HepG2 (cell line): ENCODE results near the gene VGLL4. TPM values are rescaled to one million over a fixed set of nuclear protein-coding genes. Genes with fewer than 3 reads are reported as not detected.
A peak's percentile ranks its signal among the peaks of the same experiment; 100 is the strongest.

Source experiments
- ARNT ChIP-seq: fragments of 450-650 bp; IDR thresholded peaks from 2 replicates; pipeline ENCODE4 v1.6.1; 2017
- BRCA1 ChIP-seq: sonication (generic); formaldehyde crosslinking; IDR thresholded peaks from 2 replicates; pipeline ENCODE4 v1.4.0; 2020; ENCODE audit warnings: missing genetic modification reagents
- CC2D1A ChIP-seq: sonication (generic); formaldehyde crosslinking; IDR thresholded peaks from 2 replicates; pipeline ENCODE4 v1.8.1; 2023; ENCODE audit warnings: mild to moderate bottlenecking, missing genetic modification reagents
- CHCHD3 ChIP-seq: sonication (generic); formaldehyde crosslinking; IDR thresholded peaks from 2 replicates; pipeline ENCODE4 v1.8.0; 2022; ENCODE audit warnings: mild to moderate bottlenecking, missing genetic modification reagents, moderate library complexity
- KLF13 ChIP-seq: sonication (generic); formaldehyde crosslinking; IDR thresholded peaks from 2 replicates; pipeline ENCODE4 v1.4.0; 2020; ENCODE audit warnings: mild to moderate bottlenecking, missing genetic modification reagents
- KMT2A ChIP-seq: sonication (generic); formaldehyde crosslinking; IDR thresholded peaks from 2 replicates; pipeline ENCODE4 v1.4.0; 2020; ENCODE audit warnings: missing genetic modification reagents
- MED13 ChIP-seq: sonication (generic); formaldehyde crosslinking; IDR thresholded peaks from 2 replicates; pipeline ENCODE4 v1.5.0; 2020; ENCODE audit warnings: missing genetic modification reagents
- NR1H2 ChIP-seq: sonication (generic); formaldehyde crosslinking; IDR thresholded peaks from 2 replicates; pipeline ENCODE4 v1.8.1; 2022; ENCODE audit warnings: low read depth, missing genetic modification reagents, borderline replicate concordance
- ZBTB20 ChIP-seq: sonication (generic); formaldehyde crosslinking; IDR thresholded peaks from 2 replicates; pipeline ENCODE4 v1.8.1; 2023; ENCODE audit warnings: missing genetic modification reagents, low read depth, mild to moderate bottlenecking, borderline replicate concordance
- ZFP36L1 ChIP-seq: sonication (generic); formaldehyde crosslinking; IDR thresholded peaks from 2 replicates; pipeline ENCODE4 v1.8.0; 2022; ENCODE audit warnings: mild to moderate bottlenecking, missing genetic modification reagents, moderate library complexity
- ZKSCAN8 ChIP-seq: IDR thresholded peaks from 2 replicates; pipeline ENCODE4 v1.6.1; 2016; ENCODE audit warnings: borderline replicate concordance, missing genetic modification reagents, missing compliant biosample characterization
- ZNF143 ChIP-seq: sonication (generic); formaldehyde crosslinking; IDR thresholded peaks from 2 replicates; pipeline ENCODE4 v1.4.0; 2020; ENCODE audit warnings: missing genetic modification reagents
- ZNF224 ChIP-seq: sonication (generic); formaldehyde crosslinking; IDR thresholded peaks from 2 replicates; pipeline ENCODE4 v1.5.0; 2020; ENCODE audit warnings: mild to moderate bottlenecking, missing genetic modification reagents
- ZSCAN29 ChIP-seq: sonication (generic); formaldehyde crosslinking; conservative IDR thresholded peaks from 2 replicates; pipeline ENCODE4 v1.4.0; 2020; ENCODE audit warnings: mild to moderate bottlenecking, missing genetic modification reagents
- polyA plus RNA-seq, 8 experiments: library from polyadenylated mRNA; depleted of rRNA in 3 of 8; stranded (reverse) in 7 of 8; unstranded in 1 of 8; fragments of >200 nt; fragmentation: Illumina TruSeq in 4 of 8; extraction: Trizol in 4 of 8; gene quantifications; 2 replicates each; pipeline versions ENCODE4 v1.2.1 to v1.2.3, GENCODE V29; 2011 to 2016; ENCODE audit warnings: low read depth in 4 of 8, missing spikeins in 1 of 8, mixed read lengths in 1 of 8; ENCODE audit not compliant: insufficient read depth in 1 of 8
- total RNA-seq, 5 experiments: library from RNA; depleted of rRNA; stranded (reverse); fragments of >200 nt; fragmentation: Illumina TruSeq; extraction: Trizol; gene quantifications; 2 replicates each; pipeline ENCODE4 v1.2.3, GENCODE V29; 2016; ENCODE audit warnings: low read depth in 1 of 5
- TF ChIP-seq, protein P1 (sequence below): sonication (generic); formaldehyde crosslinking; IDR thresholded peaks from 2 replicates; pipeline ENCODE4 v1.5.0; 2020; ENCODE audit warnings: mild to moderate bottlenecking, low read depth, missing genetic modification reagents, borderline replicate concordance
- TF ChIP-seq, protein P2 (sequence below): fragments of 450-650 bp; IDR thresholded peaks from 2 replicates; pipeline ENCODE4 v1.6.1; 2017; ENCODE audit warnings: mild to moderate bottlenecking
- TF ChIP-seq, protein P3 (sequence below): sonication (generic); formaldehyde crosslinking; IDR thresholded peaks from 2 replicates; pipeline ENCODE4 v1.5.0; 2020; ENCODE audit warnings: mild to moderate bottlenecking, missing genetic modification reagents, borderline replicate concordance
- TF ChIP-seq, protein P4 (sequence below): sonication (generic); formaldehyde crosslinking; IDR thresholded peaks from 2 replicates; pipeline ENCODE4 v1.8.0; 2022; ENCODE audit warnings: mild to moderate bottlenecking, missing genetic modification reagents
- TF ChIP-seq, protein P5 (sequence below): sonication (generic); formaldehyde crosslinking; conservative IDR thresholded peaks from 2 replicates; pipeline ENCODE4 v1.4.0; 2020; ENCODE audit warnings: missing genetic modification reagents
- TF ChIP-seq, protein P6 (sequence below): sonication (generic); formaldehyde crosslinking; IDR thresholded peaks from 2 replicates; pipeline ENCODE4 v1.4.0; 2020; ENCODE audit warnings: mild to moderate bottlenecking, missing genetic modification reagents

VGLL4 gene
- total and polyA plus RNA-seq, 2 of the 13 experiments (the other 11 are each of a cell fraction or from before 2014, with no cell fraction given): 23.2 to 39.0 TPM

DNA sequence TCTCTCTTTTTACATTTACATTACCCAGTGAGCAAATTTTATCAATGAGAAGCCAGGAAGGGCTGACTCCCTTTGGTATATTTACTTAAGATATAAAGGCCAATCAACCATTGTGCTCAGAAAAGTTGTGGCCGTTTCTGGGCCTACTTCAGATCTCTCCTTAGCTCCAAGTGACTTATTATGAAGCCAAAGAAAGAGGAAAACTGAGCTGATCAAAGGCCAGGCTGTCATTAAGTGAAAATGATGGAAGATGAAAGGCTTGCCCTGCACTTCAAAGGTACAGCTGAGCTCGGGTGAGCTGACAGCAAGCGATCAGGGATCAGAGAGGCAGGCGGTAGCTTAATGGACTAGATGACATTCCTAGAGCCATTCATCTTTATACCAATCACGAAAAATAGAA lies 24.8 kb downstream of the VGLL4 start (continued):
- TF ChIP-seq, protein P1, sequence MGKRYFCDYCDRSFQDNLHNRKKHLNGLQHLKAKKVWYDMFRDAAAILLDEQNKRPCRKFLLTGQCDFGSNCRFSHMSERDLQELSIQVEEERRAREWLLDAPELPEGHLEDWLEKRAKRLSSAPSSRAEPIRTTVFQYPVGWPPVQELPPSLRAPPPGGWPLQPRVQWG (CRISPR knock-in tag): no peak
- TF ChIP-seq CC2D1A (CRISPR knock-in tag) (no peak), ZKSCAN8 (CRISPR knock-in tag) (peak; percentile 72; the same call in 1 of the 2 replicates), ZBTB20 (no peak), ARNT (no peak), MED13 (CRISPR knock-in tag) (no peak), ZNF143 (CRISPR knock-in tag) (no peak), NR1H2 (CRISPR knock-in tag) (no peak), CHCHD3 (no peak), KLF13 (CRISPR knock-in tag) (no peak), ZNF224 (CRISPR knock-in tag) (no peak), ZFP36L1 (CRISPR knock-in tag) (no peak), KMT2A (CRISPR knock-in tag) (peak; percentile 67; the same call in 1 of the 2 replicates), ZSCAN29 (no peak), BRCA1 (CRISPR knock-in tag) (no peak)
- TF ChIP-seq, protein P2, sequence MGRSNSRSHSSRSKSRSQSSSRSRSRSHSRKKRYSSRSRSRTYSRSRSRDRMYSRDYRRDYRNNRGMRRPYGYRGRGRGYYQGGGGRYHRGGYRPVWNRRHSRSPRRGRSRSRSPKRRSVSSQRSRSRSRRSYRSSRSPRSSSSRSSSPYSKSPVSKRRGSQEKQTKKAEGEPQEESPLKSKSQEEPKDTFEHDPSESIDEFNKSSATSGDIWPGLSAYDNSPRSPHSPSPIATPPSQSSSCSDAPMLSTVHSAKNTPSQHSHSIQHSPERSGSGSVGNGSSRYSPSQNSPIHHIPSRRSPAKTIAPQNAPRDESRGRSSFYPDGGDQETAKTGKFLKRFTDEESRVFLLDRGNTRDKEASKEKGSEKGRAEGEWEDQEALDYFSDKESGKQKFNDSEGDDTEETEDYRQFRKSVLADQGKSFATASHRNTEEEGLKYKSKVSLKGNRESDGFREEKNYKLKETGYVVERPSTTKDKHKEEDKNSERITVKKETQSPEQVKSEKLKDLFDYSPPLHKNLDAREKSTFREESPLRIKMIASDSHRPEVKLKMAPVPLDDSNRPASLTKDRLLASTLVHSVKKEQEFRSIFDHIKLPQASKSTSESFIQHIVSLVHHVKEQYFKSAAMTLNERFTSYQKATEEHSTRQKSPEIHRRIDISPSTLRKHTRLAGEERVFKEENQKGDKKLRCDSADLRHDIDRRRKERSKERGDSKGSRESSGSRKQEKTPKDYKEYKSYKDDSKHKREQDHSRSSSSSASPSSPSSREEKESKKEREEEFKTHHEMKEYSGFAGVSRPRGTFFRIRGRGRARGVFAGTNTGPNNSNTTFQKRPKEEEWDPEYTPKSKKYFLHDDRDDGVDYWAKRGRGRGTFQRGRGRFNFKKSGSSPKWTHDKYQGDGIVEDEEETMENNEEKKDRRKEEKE: no peak
- TF ChIP-seq, protein P3, sequence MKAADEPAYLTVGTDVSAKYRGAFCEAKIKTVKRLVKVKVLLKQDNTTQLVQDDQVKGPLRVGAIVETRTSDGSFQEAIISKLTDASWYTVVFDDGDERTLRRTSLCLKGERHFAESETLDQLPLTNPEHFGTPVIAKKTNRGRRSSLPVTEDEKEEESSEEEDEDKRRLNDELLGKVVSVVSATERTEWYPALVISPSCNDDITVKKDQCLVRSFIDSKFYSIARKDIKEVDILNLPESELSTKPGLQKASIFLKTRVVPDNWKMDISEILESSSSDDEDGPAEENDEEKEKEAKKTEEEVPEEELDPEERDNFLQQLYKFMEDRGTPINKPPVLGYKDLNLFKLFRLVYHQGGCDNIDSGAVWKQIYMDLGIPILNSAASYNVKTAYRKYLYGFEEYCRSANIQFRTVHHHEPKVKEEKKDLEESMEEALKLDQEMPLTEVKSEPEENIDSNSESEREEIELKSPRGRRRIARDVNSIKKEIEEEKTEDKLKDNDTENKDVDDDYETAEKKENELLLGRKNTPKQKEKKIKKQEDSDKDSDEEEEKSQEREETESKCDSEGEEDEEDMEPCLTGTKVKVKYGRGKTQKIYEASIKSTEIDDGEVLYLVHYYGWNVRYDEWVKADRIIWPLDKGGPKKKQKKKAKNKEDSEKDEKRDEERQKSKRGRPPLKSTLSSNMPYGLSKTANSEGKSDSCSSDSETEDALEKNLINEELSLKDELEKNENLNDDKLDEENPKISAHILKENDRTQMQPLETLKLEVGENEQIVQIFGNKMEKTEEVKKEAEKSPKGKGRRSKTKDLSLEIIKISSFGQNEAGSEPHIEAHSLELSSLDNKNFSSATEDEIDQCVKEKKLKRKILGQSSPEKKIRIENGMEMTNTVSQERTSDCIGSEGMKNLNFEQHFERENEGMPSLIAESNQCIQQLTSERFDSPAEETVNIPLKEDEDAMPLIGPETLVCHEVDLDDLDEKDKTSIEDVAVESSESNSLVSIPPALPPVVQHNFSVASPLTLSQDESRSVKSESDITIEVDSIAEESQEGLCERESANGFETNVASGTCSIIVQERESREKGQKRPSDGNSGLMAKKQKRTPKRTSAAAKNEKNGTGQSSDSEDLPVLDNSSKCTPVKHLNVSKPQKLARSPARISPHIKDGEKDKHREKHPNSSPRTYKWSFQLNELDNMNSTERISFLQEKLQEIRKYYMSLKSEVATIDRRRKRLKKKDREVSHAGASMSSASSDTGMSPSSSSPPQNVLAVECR (CRISPR knock-in tag): no peak; the same call in 1 of the 2 replicates
- TF ChIP-seq, protein P4, sequence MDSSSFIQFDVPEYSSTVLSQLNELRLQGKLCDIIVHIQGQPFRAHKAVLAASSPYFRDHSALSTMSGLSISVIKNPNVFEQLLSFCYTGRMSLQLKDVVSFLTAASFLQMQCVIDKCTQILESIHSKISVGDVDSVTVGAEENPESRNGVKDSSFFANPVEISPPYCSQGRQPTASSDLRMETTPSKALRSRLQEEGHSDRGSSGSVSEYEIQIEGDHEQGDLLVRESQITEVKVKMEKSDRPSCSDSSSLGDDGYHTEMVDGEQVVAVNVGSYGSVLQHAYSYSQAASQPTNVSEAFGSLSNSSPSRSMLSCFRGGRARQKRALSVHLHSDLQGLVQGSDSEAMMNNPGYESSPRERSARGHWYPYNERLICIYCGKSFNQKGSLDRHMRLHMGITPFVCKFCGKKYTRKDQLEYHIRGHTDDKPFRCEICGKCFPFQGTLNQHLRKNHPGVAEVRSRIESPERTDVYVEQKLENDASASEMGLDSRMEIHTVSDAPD (CRISPR knock-in tag): no peak
- TF ChIP-seq, protein P5, sequence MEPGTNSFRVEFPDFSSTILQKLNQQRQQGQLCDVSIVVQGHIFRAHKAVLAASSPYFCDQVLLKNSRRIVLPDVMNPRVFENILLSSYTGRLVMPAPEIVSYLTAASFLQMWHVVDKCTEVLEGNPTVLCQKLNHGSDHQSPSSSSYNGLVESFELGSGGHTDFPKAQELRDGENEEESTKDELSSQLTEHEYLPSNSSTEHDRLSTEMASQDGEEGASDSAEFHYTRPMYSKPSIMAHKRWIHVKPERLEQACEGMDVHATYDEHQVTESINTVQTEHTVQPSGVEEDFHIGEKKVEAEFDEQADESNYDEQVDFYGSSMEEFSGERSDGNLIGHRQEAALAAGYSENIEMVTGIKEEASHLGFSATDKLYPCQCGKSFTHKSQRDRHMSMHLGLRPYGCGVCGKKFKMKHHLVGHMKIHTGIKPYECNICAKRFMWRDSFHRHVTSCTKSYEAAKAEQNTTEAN: no peak
- TF ChIP-seq, protein P6, sequence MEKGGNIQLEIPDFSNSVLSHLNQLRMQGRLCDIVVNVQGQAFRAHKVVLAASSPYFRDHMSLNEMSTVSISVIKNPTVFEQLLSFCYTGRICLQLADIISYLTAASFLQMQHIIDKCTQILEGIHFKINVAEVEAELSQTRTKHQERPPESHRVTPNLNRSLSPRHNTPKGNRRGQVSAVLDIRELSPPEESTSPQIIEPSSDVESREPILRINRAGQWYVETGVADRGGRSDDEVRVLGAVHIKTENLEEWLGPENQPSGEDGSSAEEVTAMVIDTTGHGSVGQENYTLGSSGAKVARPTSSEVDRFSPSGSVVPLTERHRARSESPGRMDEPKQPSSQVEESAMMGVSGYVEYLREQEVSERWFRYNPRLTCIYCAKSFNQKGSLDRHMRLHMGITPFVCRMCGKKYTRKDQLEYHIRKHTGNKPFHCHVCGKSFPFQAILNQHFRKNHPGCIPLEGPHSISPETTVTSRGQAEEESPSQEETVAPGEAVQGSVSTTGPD: no peak
